K562 (cell line): ENCODE data around the gene PPP1R14C. TPM values are rescaled to one million over a fixed set of nuclear protein-coding genes. Genes with fewer than 3 reads are reported as not detected.

Experiments used
- CAMTA2 ChIP-seq: fragments of 250-450 bp; sonication (Bioruptor Pico); conservative IDR thresholded peaks from 2 replicates; pipeline ENCODE4 v1.5.1; 2022
- ID3 ChIP-seq, 2 experiments: fragments of 250-450 bp in 1 of 2; fragments of 450-650 bp in 1 of 2; sonication (Bioruptor Pico) in 1 of 2; IDR thresholded peaks; 2 replicates each; pipeline versions ENCODE4 v1.6.1 to v1.8.0; 2016 to 2021; ENCODE audit warnings: mild to moderate bottlenecking in 2 of 2, moderate library complexity in 2 of 2, missing compliant biosample characterization in 1 of 2, missing genetic modification characterization in 1 of 2
- ILF3 ChIP-seq: fragments of 450-650 bp; IDR thresholded peaks from 2 replicates; pipeline ENCODE4 v1.6.1; 2018; ENCODE audit warnings: antibody characterized with exemption, mild to moderate bottlenecking, moderate library complexity, borderline replicate concordance
- NCOR1 ChIP-seq: fragments of 450-650 bp; IDR thresholded peaks from 2 replicates; pipeline ENCODE4 v1.6.1; 2016; ENCODE audit warnings: mild to moderate bottlenecking, moderate library complexity
- PCBP2 ChIP-seq: fragments of 200-400 bp; formaldehyde crosslinking; IDR thresholded peaks from 2 replicates; pipeline ENCODE4 v1.6.1; 2018; ENCODE audit warnings: low read length, low read depth, mild to moderate bottlenecking, moderate library complexity; ENCODE audit not compliant: poor library complexity, severe bottlenecking
- RAD21 ChIP-seq, 2 experiments: fragments of 250-450 bp in 1 of 2; fragments of 450-650 bp in 1 of 2; sonication (Bioruptor Pico) in 1 of 2; formaldehyde crosslinking in 1 of 2; IDR thresholded peaks in 1 of 2; conservative IDR thresholded peaks in 1 of 2; 2 replicates each; pipeline versions ENCODE4 v1.4.0 to v1.8.0; 2020 to 2022; ENCODE audit warnings: mild to moderate bottlenecking in 2 of 2, moderate library complexity in 1 of 2
- STAT6 ChIP-seq: sonication (generic); formaldehyde crosslinking; IDR thresholded peaks from 2 replicates; pipeline ENCODE4 v1.8.1; 2023; ENCODE audit warnings: mild to moderate bottlenecking, missing genetic modification reagents
- ZNF324 ChIP-seq: fragments of 250-450 bp; sonication (Bioruptor Pico); IDR thresholded peaks from 2 replicates; pipeline ENCODE4 v1.4.0; 2020; ENCODE audit warnings: mild to moderate bottlenecking
- ZNF696 ChIP-seq: fragments of 250-450 bp; sonication (Bioruptor Pico); conservative IDR thresholded peaks from 2 replicates; pipeline ENCODE4 v1.4.0; 2020; ENCODE audit warnings: mild to moderate bottlenecking, moderate library complexity
- polyA plus RNA-seq, 8 experiments: library from polyadenylated mRNA; depleted of rRNA in 4 of 8; stranded (reverse) in 5 of 8; unstranded in 3 of 8; fragments of >200 nt; fragmentation: Nextera tagmentation in 2 of 8; fragmentation: Illumina TruSeq in 1 of 8; extraction: Ambion mirVana in 2 of 8; extraction: Trizol in 1 of 8; gene quantifications; 2 replicates each; pipeline versions ENCODE4 v1.2.1 to v1.2.3, GENCODE V29; 2011 to 2014; ENCODE audit warnings: inconsistent platforms in 1 of 8, missing spikeins in 1 of 8
- total RNA-seq, 7 experiments: library from RNA; depleted of rRNA in 6 of 7; stranded (reverse); fragments of >200 nt in 6 of 7; fragmentation: Illumina TruSeq in 2 of 7; extraction: Trizol in 2 of 7; gene quantifications; 2 replicates each; pipeline versions ENCODE4 v1.2.1 to v1.2.3, GENCODE V29; 2011 to 2021; ENCODE audit warnings: low replicate concordance in 1 of 7
- TF ChIP-seq, protein P1 (sequence below), 2 experiments: fragments of 450-650 bp in 1 of 2; IDR thresholded peaks; 2 replicates each; pipeline ENCODE4 v1.6.1; 2011 to 2017; ENCODE audit warnings: low read depth in 2 of 2, antibody characterized with exemption in 1 of 2, borderline replicate concordance in 1 of 2, low read length in 1 of 2, mild to moderate bottlenecking in 1 of 2, mixed read lengths in 1 of 2; ENCODE audit not compliant: control insufficient read depth in 1 of 2
- TF ChIP-seq, protein P2 (sequence below): fragments of 250-450 bp; sonication (Bioruptor Pico); IDR thresholded peaks from 2 replicates; pipeline ENCODE4 v1.5.0; 2020; ENCODE audit warnings: mild to moderate bottlenecking, borderline replicate concordance
- TF ChIP-seq, protein P3 (sequence below): sonication (generic); formaldehyde crosslinking; IDR thresholded peaks from 2 replicates; pipeline ENCODE4 v1.8.0; 2023; ENCODE audit warnings: mild to moderate bottlenecking, missing genetic modification reagents

PPP1R14C gene
- total and polyA plus RNA-seq, 9 of the 15 experiments (the other 6 are each of a cell fraction or from before 2014, with no cell fraction given): 4.5 to 16.6 (median 11.9) TPM

- TF ChIP-seq, protein P1, sequence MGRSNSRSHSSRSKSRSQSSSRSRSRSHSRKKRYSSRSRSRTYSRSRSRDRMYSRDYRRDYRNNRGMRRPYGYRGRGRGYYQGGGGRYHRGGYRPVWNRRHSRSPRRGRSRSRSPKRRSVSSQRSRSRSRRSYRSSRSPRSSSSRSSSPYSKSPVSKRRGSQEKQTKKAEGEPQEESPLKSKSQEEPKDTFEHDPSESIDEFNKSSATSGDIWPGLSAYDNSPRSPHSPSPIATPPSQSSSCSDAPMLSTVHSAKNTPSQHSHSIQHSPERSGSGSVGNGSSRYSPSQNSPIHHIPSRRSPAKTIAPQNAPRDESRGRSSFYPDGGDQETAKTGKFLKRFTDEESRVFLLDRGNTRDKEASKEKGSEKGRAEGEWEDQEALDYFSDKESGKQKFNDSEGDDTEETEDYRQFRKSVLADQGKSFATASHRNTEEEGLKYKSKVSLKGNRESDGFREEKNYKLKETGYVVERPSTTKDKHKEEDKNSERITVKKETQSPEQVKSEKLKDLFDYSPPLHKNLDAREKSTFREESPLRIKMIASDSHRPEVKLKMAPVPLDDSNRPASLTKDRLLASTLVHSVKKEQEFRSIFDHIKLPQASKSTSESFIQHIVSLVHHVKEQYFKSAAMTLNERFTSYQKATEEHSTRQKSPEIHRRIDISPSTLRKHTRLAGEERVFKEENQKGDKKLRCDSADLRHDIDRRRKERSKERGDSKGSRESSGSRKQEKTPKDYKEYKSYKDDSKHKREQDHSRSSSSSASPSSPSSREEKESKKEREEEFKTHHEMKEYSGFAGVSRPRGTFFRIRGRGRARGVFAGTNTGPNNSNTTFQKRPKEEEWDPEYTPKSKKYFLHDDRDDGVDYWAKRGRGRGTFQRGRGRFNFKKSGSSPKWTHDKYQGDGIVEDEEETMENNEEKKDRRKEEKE (IDR thresholded peaks at IDR 0.05; ENCODE audit: borderline replicate concordance in 1 of 2, control insufficient read depth in 1 of 2, low read depth in 2 of 2, low read length in 1 of 2): no peak
- TF ChIP-seq RAD21 (CRISPR knock-in tag; conservative IDR thresholded peaks at IDR 0.05 in 1 of 2, IDR thresholded peaks at IDR 0.05 in 1 of 2): no peak
- no peak for TF ChIP-seq PCBP2
- TF ChIP-seq ID3 (CRISPR knock-in tag; IDR thresholded peaks at IDR 0.05): no peak
- no peak for TF ChIP-seq ID3 (tag; IDR thresholded peaks at IDR 0.05)
- TF ChIP-seq NCOR1: no peak
- no peak for TF ChIP-seq STAT6
- no peak for TF ChIP-seq ZNF696 (CRISPR knock-in tag)
- no peak for TF ChIP-seq ZNF324 (CRISPR knock-in tag)
- TF ChIP-seq, protein P2, sequence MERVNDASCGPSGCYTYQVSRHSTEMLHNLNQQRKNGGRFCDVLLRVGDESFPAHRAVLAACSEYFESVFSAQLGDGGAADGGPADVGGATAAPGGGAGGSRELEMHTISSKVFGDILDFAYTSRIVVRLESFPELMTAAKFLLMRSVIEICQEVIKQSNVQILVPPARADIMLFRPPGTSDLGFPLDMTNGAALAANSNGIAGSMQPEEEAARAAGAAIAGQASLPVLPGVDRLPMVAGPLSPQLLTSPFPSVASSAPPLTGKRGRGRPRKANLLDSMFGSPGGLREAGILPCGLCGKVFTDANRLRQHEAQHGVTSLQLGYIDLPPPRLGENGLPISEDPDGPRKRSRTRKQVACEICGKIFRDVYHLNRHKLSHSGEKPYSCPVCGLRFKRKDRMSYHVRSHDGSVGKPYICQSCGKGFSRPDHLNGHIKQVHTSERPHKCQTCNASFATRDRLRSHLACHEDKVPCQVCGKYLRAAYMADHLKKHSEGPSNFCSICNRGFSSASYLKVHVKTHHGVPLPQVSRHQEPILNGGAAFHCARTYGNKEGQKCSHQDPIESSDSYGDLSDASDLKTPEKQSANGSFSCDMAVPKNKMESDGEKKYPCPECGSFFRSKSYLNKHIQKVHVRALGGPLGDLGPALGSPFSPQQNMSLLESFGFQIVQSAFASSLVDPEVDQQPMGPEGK (CRISPR knock-in tag): no peak
- TF ChIP-seq ILF3: no peak
- TF ChIP-seq, protein P3, sequence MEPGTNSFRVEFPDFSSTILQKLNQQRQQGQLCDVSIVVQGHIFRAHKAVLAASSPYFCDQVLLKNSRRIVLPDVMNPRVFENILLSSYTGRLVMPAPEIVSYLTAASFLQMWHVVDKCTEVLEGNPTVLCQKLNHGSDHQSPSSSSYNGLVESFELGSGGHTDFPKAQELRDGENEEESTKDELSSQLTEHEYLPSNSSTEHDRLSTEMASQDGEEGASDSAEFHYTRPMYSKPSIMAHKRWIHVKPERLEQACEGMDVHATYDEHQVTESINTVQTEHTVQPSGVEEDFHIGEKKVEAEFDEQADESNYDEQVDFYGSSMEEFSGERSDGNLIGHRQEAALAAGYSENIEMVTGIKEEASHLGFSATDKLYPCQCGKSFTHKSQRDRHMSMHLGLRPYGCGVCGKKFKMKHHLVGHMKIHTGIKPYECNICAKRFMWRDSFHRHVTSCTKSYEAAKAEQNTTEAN (CRISPR knock-in tag): no peak
- TF ChIP-seq CAMTA2 (CRISPR knock-in tag): no peak
These were observed 127.6 kb downstream of the PPP1R14C start (continued) for GRCh38 chr6:150270330-150271052.
